Progenitor cell of endocrine pancreas (in vitro differentiated cells): Measurements from ENCODE around the gene ING2. TPM values are rescaled to one million over a fixed set of nuclear protein-coding genes. Genes with fewer than 3 reads are reported as not detected.
"Not testable (repeated sequence)": the region's sequence is repeated elsewhere in the genome, so short reads cannot be mapped to it uniquely, and the experiment has no call there.

Experiments
- DNase-seq: peaks from one replicate; pipeline ENCODE4 v3.0.0; 2021; ENCODE audit warnings: low spot score; ENCODE audit not compliant: unreplicated experiment
- H3K27ac Mint-ChIP-seq: 2 replicates; pipeline ENCODE4 v1.8.0; 2021; ENCODE audit warnings: mild to moderate bottlenecking, moderate library complexity, mixed read lengths
- H3K27me3 Mint-ChIP-seq: 2 replicates; pipeline ENCODE4 v1.8.0; 2021; ENCODE audit warnings: mixed read lengths
- H3K36me3 Mint-ChIP-seq: 2 replicates; pipeline ENCODE4 v1.8.0; 2022; ENCODE audit warnings: mixed read lengths; ENCODE audit not compliant: insufficient read depth
- H3K4me1 Mint-ChIP-seq: 2 replicates; pipeline ENCODE4 v1.8.0; 2021; ENCODE audit warnings: low read depth, mixed read lengths
- H3K4me3 Mint-ChIP-seq: 2 replicates; pipeline ENCODE4 v1.8.0; 2021; ENCODE audit warnings: low read depth, mild to moderate bottlenecking, moderate library complexity, mixed read lengths
- H3K9me3 Mint-ChIP-seq: 2 replicates; pipeline ENCODE4 v1.8.0; 2021; ENCODE audit warnings: low read depth, mixed read lengths
- long read RNA-seq: library from polyadenylated mRNA; unstranded; transcript quantifications from one replicate; pipeline ENCODE4 v2.0.0, GENCODE V29; 2020
- total RNA-seq: library from RNA; stranded (reverse); gene quantifications from 2 replicates; pipeline ENCODE4 v1.2.1, GENCODE V29; 2021
- TF ChIP-seq, protein P1 (sequence below): fragments of 200-600 bp; sonication (generic); IDR thresholded peaks from one replicate; pipeline ENCODE4 v1.5.0; 2021; ENCODE audit warnings: antibody characterized with exemption, mild to moderate bottlenecking; ENCODE audit not compliant: unreplicated experiment

The ING2 gene, protein sequence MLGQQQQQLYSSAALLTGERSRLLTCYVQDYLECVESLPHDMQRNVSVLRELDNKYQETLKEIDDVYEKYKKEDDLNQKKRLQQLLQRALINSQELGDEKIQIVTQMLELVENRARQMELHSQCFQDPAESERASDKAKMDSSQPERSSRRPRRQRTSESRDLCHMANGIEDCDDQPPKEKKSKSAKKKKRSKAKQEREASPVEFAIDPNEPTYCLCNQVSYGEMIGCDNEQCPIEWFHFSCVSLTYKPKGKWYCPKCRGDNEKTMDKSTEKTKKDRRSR
- total RNA-seq: 19.2 and 19.9 TPM in 2 replicates
- long read RNA-seq, partial matches to known transcripts: 0 of 2 reads
- long read RNA-seq, other reads (novel, unspliced or antisense): 0 of 2 reads

DNA sequence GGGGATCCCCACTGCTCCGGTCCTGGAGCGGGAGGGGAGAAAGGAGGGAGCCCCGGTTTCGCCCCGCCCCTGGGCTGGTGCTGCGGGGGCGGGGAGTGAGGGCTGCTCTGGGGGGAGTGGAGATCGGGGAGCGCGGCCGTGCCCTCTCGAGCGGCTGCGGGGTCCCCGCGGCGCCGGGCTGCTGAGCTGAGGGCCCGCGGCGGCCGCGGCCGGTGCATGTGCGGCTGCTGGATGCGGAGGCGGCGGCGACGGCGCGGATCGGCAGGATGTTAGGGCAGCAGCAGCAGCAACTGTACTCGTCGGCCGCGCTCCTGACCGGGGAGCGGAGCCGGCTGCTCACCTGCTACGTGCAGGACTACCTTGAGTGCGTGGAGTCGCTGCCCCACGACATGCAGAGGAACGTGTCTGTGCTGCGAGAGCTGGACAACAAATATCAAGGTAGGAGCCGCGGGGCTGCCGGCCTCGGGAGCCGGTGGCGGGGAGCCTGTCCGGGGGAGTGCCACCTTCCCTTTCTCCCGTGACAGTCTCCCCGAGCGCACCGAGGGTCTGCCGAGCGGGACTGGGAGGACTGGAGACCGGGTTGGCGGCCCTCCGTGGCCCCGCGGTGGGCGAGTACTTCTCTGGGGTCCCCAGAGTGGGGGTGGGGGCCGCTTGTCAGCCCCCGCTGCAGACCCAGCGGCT is at the start of gene ING2:
Gene ING2 (plus strand): TSS at position 129 of the 681 bp plus-strand sequence. CDS start 138 bp downstream, at position 267.
- Mint-ChIP-seq H3K4me1 (peaks cover 27% of the 10 kb centered on the region), H3K9me3 (no peaks in the 10 kb centered on the region), H3K27me3 (no peaks in the 10 kb centered on the region), H3K4me3 (peak within 1 kb of the TSS; percentile 96), H3K36me3 (peaks cover under 1% of the 10 kb centered on the region), H3K27ac (peak within 1 kb of the TSS; percentile 98)
- TF ChIP-seq, protein P1, sequence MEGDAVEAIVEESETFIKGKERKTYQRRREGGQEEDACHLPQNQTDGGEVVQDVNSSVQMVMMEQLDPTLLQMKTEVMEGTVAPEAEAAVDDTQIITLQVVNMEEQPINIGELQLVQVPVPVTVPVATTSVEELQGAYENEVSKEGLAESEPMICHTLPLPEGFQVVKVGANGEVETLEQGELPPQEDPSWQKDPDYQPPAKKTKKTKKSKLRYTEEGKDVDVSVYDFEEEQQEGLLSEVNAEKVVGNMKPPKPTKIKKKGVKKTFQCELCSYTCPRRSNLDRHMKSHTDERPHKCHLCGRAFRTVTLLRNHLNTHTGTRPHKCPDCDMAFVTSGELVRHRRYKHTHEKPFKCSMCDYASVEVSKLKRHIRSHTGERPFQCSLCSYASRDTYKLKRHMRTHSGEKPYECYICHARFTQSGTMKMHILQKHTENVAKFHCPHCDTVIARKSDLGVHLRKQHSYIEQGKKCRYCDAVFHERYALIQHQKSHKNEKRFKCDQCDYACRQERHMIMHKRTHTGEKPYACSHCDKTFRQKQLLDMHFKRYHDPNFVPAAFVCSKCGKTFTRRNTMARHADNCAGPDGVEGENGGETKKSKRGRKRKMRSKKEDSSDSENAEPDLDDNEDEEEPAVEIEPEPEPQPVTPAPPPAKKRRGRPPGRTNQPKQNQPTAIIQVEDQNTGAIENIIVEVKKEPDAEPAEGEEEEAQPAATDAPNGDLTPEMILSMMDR: no peak
- DNase-seq: no peak

DNA sequence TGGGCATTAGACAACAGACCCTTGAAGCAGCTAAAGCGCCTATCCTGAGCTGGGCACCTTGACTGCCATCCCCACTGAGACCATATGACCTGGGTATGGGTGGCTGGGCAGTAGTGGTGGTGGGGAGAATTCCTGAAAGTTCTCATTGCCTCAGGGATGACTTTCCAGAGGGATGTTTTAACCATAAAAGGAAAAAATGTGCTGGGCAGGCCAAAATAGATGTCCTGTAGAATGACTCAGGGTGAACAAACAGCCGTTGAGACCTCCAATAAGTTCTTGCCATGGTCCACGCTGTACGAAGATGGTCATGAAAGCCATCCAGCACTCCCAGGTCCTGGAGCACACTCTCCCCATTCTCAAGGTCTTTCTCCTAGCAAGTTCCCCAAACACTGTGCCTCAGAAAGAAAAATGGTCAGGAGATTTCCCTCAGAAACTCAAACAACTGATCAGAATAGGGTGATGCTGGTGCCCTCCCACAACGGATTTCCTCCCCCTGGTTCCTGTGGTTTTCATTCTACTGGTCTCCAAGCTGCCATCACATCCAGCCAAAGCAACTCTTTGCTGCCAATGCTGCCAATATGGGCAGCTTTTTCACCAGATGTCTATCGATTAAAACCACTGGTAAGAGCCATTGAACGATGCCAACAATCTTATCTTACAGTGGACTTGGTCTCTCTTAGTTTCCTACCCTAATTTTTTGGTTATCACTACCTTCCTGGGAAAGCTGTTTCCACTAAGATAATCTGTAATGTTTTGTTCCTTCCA is 49.2 kb upstream of the ING2 start:
- H3K4me1 Mint-ChIP-seq: no peaks in the 10 kb centered on the region
- TF ChIP-seq, protein P1: no peak
- H3K27ac Mint-ChIP-seq: no peak overlapping the region
- no peaks in the 10 kb centered on the region for H3K27me3 Mint-ChIP-seq
- no peak for DNase-seq
- H3K9me3 Mint-ChIP-seq: no peaks in the 10 kb centered on the region
- H3K4me3 Mint-ChIP-seq: no peak overlapping the region
- H3K36me3 Mint-ChIP-seq: peaks cover 4% of the 10 kb centered on the region

DNA sequence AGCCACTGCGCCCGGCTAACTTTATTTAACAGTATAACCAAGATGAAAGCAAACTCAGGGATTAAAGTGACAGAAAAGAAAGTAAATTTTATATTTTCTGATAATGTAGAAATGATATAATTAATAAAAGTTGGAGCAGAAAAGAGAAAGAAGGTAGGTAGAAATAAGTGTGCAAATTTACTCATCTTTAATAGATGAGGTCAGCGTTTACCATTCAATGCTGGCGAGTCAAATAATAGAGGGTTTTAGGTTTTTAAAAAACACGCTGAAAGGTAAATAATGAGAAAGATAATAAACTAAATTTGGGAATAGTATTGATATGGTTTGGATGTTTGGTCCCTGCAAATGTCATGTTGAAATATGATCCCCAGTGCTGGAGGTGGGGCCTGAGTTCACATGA is 46.9 kb upstream of the ING2 start:
- TF ChIP-seq, protein P1: no peak
- no peak for DNase-seq
- Mint-ChIP-seq H3K4me1 (no peaks in the 10 kb centered on the region), H3K27ac (no peak overlapping the region), H3K4me3 (no peak overlapping the region), H3K27me3 (no peaks in the 10 kb centered on the region), H3K36me3 (no peaks in the 10 kb centered on the region), H3K9me3 (no peaks in the 10 kb centered on the region)

DNA sequence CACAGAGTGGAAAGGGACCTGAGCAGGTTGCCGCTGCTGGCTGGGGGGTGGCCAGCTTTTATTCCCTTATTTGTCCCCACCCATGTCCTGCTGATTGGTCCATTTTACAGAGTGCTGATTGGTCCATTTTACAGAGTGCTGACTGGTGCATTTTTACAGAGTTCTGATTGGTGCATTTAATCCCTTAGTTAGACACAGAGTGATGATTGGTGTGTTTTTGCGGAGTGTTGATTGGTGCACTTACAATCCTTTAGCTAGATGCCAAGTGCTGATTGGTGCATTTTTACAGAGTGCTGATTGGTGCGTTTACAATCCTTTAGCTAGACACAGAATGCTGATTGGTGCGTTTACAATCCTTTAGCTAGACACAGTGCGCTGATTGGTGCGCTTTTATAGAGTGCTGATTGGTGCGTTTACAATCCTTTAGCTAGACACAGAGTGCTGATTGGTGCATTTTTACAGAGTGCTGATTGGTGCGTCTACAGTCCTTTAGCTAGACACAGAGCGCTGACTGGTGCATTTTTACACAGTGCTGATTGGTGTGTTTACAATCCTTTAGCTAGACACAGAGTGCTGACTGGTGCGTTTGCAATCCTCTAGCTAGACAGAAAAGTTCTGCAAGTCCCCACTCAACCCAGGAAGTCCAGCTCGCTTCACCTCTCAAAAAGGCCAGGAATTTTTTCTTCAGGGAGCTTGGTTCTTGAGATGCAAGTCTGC is 40.8 kb upstream of the ING2 start:
- H3K9me3 Mint-ChIP-seq, H3K4me1 Mint-ChIP-seq, H3K27me3 Mint-ChIP-seq, DNase-seq, H3K27ac Mint-ChIP-seq, H3K4me3 Mint-ChIP-seq: not testable (repeated sequence)
- peaks cover 18% of the 10 kb centered on the region for H3K36me3 Mint-ChIP-seq

DNA sequence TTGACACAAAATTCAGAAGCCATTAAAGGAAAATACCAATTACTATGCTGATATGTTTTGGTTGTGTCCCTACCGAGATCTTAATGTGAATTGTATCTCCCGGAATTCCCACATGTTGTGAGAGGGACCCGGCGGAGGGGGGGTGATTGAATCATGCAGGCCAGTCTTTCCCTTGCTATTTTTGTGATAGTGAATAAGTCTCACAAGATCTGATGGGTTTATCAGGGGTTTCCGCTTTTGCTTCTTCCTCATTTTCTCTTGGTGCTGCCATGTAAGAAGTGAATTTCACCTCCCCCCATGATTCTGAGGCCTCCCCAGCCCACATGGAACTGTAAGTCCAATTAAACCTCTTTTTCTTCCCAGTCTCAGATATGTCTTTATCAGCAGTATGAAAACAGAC is 39.0 kb upstream of the ING2 start:
- H3K27ac Mint-ChIP-seq, DNase-seq, H3K9me3 Mint-ChIP-seq, H3K27me3 Mint-ChIP-seq, H3K4me3 Mint-ChIP-seq, H3K4me1 Mint-ChIP-seq: not testable (repeated sequence)
- H3K36me3 Mint-ChIP-seq: peaks cover 18% of the 10 kb centered on the region

DNA sequence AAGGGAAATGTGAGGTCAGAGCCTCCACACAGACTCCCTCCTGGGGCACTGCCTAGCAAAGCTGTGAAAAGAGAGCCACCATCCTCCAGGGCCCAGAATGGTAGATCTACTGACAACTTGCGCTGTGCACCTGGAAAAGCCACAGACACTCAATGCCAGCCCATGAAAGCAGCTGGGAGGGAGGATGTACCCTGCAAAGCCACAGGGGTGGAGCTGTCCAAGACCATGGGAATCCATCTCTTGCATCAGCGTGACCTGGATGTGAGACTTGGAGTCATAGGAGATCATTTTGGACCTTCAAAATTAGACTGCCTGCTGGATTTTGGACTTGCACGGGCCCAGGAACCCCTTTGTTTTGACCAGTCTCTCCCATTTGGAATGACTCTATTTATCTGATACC is 37.6 kb upstream of the ING2 start:
- peaks cover 18% of the 10 kb centered on the region for H3K36me3 Mint-ChIP-seq
- peaks cover 4% of the 10 kb centered on the region for H3K9me3 Mint-ChIP-seq
- no peak for DNase-seq

More for the DNA sequence above, 37.6 kb upstream of the ING2 start:
- no peaks in the 10 kb centered on the region for H3K27me3 Mint-ChIP-seq
- H3K4me3 Mint-ChIP-seq: no peak overlapping the region
- TF ChIP-seq, protein P1: no peak
- no peak overlapping the region for H3K27ac Mint-ChIP-seq
- peaks cover 15% of the 10 kb centered on the region for H3K4me1 Mint-ChIP-seq
